ENCODE data around the gene SPATA32. TPM values are rescaled to one million over a fixed set of nuclear protein-coding genes. Genes with fewer than 3 reads are reported as not detected.
"Not testable (repeated sequence)": the region's sequence is repeated elsewhere in the genome, so short reads cannot be mapped to it uniquely, and the experiment has no call there.

Gene SPATA32
- polyA plus RNA-seq (ENCODE audit: insufficient read length in 4 of 4), result under 1 TPM in 3 of 4 donors, not detected in 1; 0.13 to 0.19 (median 0.17) TPM

- DNase-seq (ENCODE audit: low read depth in 4 of 4, low spot score in 3 of 4), result no peak
These were observed at the start of gene SPATA32 for GRCh38 chr17:45261577-45262515. SPATA32 (minus strand) TSS chr17:45262094; CDS start chr17:45262016, 78 bp downstream.

DNA sequence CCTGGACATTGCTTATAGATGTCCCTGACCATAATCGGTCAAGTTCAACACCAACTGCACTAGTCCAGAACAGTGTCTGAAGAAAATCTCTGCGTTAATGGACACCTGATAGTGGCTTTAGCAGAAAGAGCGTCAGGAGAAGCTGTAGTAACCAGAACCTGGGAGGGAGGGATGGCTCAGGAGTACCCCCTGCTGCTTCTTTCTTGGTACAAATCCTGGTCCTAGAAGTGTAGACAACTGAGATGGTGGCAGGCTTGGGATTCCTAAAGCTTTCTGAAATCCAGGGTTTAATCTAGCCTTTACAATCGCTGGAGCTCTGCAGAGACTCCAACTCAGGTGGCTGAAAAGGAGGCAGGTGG, 49.5 kb upstream of the SPATA32 start:
- no peak for DNase-seq (ENCODE audit: low read depth in 4 of 4, low spot score in 3 of 4)

- no peak for DNase-seq (ENCODE audit: low read depth in 4 of 4, low spot score in 3 of 4)
These were observed 48.8 kb upstream of the SPATA32 start for GRCh38 chr17:45310380-45311324.

DNA sequence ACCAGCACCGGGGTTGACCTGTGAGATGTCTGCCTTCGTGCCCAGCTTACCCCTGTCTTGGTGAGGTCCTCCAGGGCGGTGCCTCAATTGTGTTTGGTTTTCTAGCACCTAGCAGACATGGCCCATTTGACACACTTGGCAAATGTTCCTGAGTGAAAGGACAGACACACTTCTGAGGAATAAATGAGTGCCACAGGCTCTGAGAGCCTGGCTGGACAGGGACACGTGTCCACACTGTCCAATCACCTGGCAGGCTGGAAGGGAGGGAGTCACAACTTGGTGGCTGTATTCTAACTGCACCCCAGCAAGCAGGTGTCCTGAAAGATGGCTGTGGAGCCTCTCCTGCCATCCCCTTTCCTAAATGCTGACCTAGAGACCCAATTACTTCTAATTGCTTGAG, 47.5 kb upstream of the SPATA32 start:
- no peak for DNase-seq (ENCODE audit: low read depth in 4 of 4, low spot score in 3 of 4)

DNA sequence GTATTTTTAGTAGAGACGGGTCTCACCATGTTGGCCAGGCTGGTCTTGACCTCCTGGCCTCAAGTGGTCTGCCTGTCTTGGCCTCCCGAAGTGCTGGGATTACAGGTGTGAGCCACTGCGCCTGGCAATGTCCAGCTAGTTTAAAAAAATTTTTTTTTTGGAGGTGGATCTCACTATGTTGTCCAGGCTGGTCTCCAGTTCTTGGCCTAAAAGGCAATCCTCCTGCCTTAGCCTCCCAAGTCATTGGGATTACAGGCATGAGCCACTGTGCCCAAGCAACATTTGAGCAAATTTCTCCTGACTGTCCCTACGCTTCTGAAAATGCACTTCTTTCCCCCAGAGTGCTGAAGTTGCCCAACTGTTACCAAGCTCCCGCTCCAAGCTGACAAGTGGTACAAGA, 46.9 kb upstream of the SPATA32 start:
- DNase-seq (ENCODE audit: low read depth in 4 of 4, low spot score in 3 of 4), result no peak

- DNase-seq (ENCODE audit: low read depth in 4 of 4, low spot score in 3 of 4), result no peak
These were observed 46.1 kb upstream of the SPATA32 start for GRCh38 chr17:45308016-45308365.

DNA sequence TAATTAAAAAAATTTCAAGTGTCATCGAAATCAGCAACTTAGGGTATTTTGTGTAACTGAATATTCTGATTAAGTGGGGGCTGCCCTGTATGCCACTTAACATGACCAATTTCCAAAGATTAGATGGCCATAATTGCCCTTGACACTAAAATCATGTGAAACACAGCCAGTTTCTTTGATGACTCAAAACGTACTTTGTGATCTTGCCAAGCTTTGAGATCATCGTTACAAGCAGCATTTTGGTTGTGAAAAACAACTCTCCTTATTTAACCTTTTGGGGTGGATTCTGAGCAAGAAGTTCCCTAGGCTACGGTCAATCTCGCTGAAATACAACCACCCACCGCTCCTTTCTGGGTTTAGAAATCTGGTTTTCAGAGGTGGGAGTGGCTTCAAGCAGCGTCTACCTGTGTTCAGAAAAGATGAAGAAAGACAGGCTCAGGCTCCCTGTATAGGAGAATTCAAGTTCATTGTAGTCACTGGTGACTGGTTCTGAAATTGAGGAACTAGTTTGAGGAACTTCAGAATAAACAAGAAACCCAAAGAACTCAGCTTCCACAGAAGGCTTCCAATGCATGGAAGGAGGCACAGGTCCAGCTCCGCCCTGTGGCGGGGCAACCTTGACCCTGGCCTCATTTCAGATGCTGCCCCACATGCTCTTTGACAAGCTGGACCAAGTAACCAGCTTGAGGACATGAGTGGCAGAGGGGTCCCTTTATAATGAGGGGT, 45.6 kb upstream of the SPATA32 start:
- DNase-seq (ENCODE audit: low read depth in 4 of 4, low spot score in 3 of 4), result no peak

GRCh38 chr17:45306623-45307022, 44.7 kb upstream of the SPATA32 start:
- DNase-seq (ENCODE audit: low read depth in 4 of 4, low spot score in 3 of 4), result no peak

GRCh38 chr17:45306094-45306493, 44.2 kb upstream of the SPATA32 start:
- no peak for DNase-seq (ENCODE audit: low read depth in 4 of 4, low spot score in 3 of 4)

- no peak for DNase-seq (ENCODE audit: low read depth in 4 of 4, low spot score in 3 of 4)
These were observed 43.7 kb upstream of the SPATA32 start for GRCh38 chr17:45305530-45306087.

DNA sequence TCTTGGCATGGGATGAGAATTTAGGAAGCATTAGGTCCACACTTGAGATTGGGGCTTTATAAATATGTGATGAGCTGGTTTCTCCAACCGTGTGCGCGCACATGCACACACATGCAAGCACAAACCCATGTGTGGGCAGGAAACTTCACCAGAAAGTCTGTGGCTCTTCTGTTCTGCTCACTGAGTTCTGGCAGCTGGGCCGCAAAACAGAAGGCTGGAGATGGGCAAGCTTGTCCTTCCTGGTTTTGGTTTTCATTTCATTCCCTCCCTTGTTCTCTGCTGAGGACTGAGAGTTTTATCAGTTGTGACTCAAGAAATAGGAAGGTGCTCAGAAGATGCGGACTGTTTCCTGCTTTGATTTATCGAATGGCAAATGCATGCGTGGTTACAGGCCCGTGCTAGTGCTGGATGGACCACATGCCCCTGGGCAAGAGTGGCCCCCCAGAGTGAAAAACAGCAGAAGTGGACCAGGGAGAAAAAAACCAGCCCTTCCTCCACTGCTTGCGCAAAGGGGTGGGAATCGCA, 40.8 kb upstream of the SPATA32 start:
- no peak for DNase-seq (ENCODE audit: low read depth in 4 of 4, low spot score in 3 of 4)

DNA sequence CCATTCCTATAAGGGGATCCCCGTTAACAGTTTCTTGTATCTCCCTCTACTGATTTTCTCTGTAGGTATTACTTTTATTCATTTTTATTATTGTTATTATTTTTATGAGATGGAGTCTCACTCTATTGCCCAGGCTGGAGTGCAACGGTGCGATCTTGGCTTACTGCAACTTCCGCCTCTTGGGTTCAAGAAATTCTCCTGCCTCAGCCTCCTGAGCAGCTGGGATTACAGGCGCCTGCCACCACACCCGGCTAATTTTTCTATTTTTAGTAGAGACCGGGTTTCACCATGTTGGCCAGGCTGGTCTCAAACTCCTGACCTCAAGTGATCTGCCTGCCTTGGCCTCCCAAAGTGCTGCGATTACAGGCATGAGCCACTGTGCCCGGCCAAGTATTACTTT, 40.3 kb upstream of the SPATA32 start:
- not testable (repeated sequence) for DNase-seq (ENCODE audit: low read depth in 4 of 4, low spot score in 3 of 4)

DNA sequence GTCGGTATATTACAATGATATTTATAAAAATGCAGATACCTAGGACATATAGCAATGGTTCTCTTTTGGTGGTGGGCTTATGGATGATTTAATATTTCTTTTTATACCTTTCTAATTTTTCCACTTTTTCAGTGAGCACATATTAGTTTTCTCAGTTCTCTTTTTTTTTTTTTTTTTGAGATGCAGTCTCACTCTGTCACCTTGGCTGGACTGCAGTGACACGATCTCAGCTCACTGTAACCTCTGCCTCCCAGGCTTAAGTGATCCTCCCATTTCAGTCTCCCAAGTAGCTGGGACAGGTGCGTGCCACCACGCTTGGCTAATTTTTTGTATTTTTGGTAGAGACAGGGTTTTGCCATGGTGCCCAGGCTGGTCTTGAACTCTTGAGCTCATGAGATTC, 39.8 kb upstream of the SPATA32 start:
- DNase-seq (ENCODE audit: low read depth in 4 of 4, low spot score in 3 of 4), result no peak

DNA sequence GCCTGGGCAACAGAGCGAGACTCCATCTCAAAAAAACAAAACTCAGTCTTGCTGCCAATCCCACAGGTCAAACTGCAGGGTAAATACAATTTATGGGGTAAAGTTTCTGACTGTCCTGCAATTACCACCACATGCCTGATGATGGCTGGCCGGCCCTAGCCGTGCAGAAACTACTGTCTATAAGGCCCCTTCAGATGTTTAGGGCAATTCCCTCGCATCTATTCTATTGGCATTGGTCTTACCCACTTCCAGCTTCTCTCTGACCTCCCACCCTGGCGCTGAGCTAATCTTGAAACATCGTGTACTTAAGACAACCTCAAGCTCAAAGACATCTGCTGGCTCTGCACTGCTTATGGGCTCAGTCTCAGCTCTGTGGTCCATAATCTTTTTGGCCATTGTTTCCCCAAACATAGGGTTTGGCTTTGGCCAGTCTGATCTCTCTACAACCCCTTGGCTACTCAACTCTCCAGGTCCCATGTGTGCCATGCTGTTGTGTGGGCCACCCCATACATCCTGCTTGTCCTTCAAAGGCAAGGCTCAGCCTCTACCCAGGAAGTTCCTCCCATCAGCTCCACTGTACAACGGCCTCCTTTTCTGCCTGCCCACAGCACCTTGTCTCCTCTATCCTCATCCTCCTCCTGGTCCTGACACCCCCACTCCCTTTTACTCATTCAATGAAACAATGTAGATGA, 38.3 kb upstream of the SPATA32 start:
- DNase-seq (ENCODE audit: low read depth in 4 of 4, low spot score in 3 of 4), result no peak

DNA sequence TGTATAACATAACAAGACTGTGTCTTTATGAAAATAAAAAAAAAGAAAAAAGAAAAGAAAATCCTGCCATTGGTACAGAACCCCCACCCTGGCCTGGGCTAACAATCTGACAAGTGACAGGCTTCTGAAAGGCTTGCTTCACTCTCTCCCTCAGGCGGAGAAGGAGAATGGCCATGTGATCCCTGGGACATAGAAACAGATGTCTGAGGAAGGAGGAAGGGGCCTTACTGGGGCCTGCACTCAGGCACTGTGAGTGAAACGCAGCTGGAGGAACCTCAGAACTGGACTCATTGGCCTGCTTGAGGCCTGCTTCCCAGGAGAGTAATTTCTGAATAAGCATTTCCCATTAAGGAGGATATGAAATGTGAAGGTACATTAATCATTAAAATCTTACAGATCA, 37.5 kb upstream of the SPATA32 start:
- no peak for DNase-seq (ENCODE audit: low read depth in 4 of 4, low spot score in 3 of 4)

DNA sequence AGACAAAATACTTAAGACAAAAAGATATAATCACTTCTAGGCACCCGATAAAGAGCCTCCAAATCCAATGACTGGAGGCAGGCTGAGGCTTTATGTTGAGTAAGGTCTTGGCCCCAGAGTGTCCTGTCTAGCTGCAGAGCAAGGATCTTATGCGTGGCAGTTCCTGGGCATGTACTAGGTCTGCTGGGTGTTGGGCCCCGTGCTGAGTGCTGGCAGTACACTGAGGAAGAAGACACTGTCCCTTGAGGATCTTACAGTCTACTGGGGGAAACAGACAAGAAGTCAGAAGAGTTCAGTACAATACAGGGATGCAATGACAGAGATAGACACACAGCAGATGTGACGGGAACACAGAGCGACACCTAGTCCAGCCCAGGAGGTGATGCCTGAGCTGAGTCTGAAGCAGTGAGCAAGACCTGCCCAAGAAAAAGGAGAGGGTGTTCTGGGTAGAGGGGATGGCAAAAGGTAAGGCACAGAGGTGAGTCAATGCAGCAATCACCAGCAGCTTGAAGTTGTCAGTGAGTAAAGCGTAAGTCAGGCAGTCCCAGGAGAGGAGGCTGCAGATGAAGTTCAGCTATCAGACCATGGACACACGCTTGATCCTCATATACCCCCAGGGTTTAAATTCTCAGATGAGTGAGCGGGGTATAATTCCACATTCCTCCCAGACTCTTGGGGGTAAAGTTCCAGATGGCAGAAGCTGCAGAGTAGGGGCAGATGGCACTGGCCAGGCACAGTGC, 36.8 kb upstream of the SPATA32 start:
- no peak for DNase-seq (ENCODE audit: low read depth in 4 of 4, low spot score in 3 of 4)

- DNase-seq (ENCODE audit: low read depth in 4 of 4, low spot score in 3 of 4), result no peak
These were observed 34.9 kb upstream of the SPATA32 start for GRCh38 chr17:45296833-45297124.

DNA sequence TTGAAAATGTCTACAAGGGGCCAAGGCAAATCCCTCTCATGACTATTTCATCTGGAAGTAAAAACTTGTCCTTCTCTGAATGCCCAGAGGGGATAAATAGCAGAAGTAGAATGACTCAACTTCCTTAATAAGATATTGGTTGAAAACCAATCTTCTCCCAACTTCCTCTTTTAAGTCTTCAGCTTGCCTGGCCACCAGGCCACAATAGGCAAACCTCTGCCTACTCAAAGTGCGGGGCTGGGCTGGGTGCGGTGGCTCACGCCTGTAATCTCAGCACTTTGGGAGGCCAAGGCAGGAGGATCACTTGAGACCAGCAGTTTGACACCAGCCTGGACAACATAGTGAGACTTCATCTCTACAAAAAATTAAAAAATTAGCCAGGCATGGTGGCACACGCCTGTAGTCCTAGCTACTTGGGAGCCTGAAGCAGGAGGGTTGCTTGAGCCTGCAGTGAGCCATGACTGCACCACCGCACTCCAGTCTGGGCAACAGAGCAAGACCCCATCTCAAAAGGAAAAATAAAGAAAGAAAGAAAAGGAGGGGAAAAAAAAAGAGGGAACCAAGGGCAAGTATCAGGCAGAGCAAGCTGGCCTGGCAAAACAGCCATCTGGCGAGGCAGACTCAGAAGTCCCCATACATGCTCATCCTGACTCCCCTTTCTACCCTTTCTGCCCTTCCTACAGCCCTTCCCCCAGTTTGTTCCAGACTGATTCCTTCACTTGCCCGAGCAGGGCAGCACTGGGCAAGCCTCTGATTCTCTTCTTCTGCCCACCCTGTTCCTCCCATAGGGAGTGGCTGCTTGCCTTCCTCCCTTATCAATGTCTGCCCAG, 34.3 kb upstream of the SPATA32 start:
- DNase-seq (ENCODE audit: low read depth in 4 of 4, low spot score in 3 of 4), result no peak
